HEK293 (cell line): ENCODE results near the gene SELENOW.

Source experiments
- CTCF ChIA-PET: fragments of 350-600 bp; formaldehyde crosslinking; extraction: SDS; loops from one replicate; lab custom pipeline; 2021; ENCODE audit warnings: antibody characterized with exemption; lab: Yijun Ruan, JAX
- POLR2A ChIA-PET: fragments of 300-600 bp; formaldehyde crosslinking; extraction: SDS; loops from one replicate; lab custom pipeline; 2020; ENCODE audit warnings: antibody characterized with exemption, inconsistent platforms; lab: Yijun Ruan, JAX
- H3K27ac ChIP-seq: fragments of 200-500 bp; sonication (Bioruptor generic); 2 replicates; pipeline ENCODE4 v1.5.1; 2014; ENCODE audit warnings: low read depth, low read length, control low read depth, inconsistent platforms; ENCODE audit errors: extremely low read depth
- H3K36me3 ChIP-seq, 2 experiments: fragments of 200-500 bp in 1 of 2; sonication (Bioruptor generic) in 1 of 2; 1 replicate in 1 of 2; 2 replicates in 1 of 2; pipeline ENCODE4 v1.5.1; 2014 to 2017; ENCODE audit warnings: inconsistent platforms in 2 of 2, low read length in 2 of 2; ENCODE audit not compliant: control insufficient read depth in 2 of 2, insufficient read depth in 1 of 2
- H3K4me1 ChIP-seq: fragments of 200-500 bp; sonication (Bioruptor generic); 2 replicates; pipeline ENCODE4 v1.5.1; 2014; ENCODE audit warnings: mild to moderate bottlenecking, low read length, inconsistent platforms; ENCODE audit not compliant: control insufficient read depth, insufficient read depth
- H3K4me3 ChIP-seq: 2 replicates; pipeline ENCODE4 v1.5.1; 2011; ENCODE audit warnings: low read depth, mild to moderate bottlenecking, control low read depth, low read length, moderate library complexity
- H3K9me3 ChIP-seq: fragments of 200-500 bp; sonication (Bioruptor generic); 2 replicates; pipeline ENCODE4 v1.5.1; 2014; ENCODE audit warnings: low read depth, low read length, inconsistent platforms; ENCODE audit not compliant: control insufficient read depth, insufficient read depth
- BCL11B ChIP-seq: fragments of 450-650 bp; formaldehyde crosslinking; IDR thresholded peaks from 2 replicates; pipeline ENCODE4 v1.5.1; 2016; ENCODE audit warnings: low read depth, missing biosample characterization, missing genetic modification characterization
- BCL6B ChIP-seq: fragments of 450-650 bp; formaldehyde crosslinking; IDR thresholded peaks from 2 replicates; pipeline ENCODE4 v1.5.1; 2017; ENCODE audit warnings: missing biosample characterization, missing genetic modification characterization
- GFI1B ChIP-seq: fragments of 450-650 bp; formaldehyde crosslinking; IDR thresholded peaks from 2 replicates; pipeline ENCODE4 v1.5.1; 2016; ENCODE audit warnings: missing biosample characterization, missing genetic modification characterization
- GLIS2 ChIP-seq: fragments of 450-650 bp; formaldehyde crosslinking; IDR thresholded peaks from 2 replicates; pipeline ENCODE4 v1.5.1; 2016; ENCODE audit warnings: missing biosample characterization, missing genetic modification characterization
- KLF16 ChIP-seq: fragments of 450-650 bp; formaldehyde crosslinking; IDR thresholded peaks from 2 replicates; pipeline ENCODE4 v1.5.1; 2017; ENCODE audit warnings: missing biosample characterization, missing genetic modification characterization
- KLF7 ChIP-seq: fragments of 450-650 bp; formaldehyde crosslinking; IDR thresholded peaks from 2 replicates; pipeline ENCODE4 v1.5.1; 2016; ENCODE audit warnings: missing biosample characterization, missing genetic modification characterization, borderline replicate concordance
- MEIS1 ChIP-seq: sonication (generic); formaldehyde crosslinking; IDR thresholded peaks from 2 replicates; pipeline ENCODE4 v1.8.1; 2022; ENCODE audit warnings: missing genetic modification reagents, mild to moderate bottlenecking, borderline replicate concordance
- OVOL3 ChIP-seq: fragments of 450-650 bp; formaldehyde crosslinking; IDR thresholded peaks from 2 replicates; pipeline ENCODE4 v1.5.1; 2016; ENCODE audit warnings: missing biosample characterization, missing genetic modification characterization
- SCRT2 ChIP-seq: fragments of 450-650 bp; formaldehyde crosslinking; IDR thresholded peaks from 2 replicates; pipeline ENCODE4 v1.5.1; 2016; ENCODE audit warnings: missing biosample characterization, missing genetic modification characterization
- ZBTB1 ChIP-seq: fragments of 450-650 bp; formaldehyde crosslinking; IDR thresholded peaks from 2 replicates; pipeline ENCODE4 v1.5.1; 2016; ENCODE audit warnings: missing biosample characterization, missing genetic modification characterization
- ZBTB7A ChIP-seq: fragments of 450-650 bp; formaldehyde crosslinking; IDR thresholded peaks from 2 replicates; pipeline ENCODE4 v1.5.1; 2016; ENCODE audit warnings: low read depth, missing biosample characterization, missing genetic modification characterization
- ZNF157 ChIP-seq: fragments of 450-650 bp; formaldehyde crosslinking; IDR thresholded peaks from 2 replicates; pipeline ENCODE4 v1.5.1; 2016; ENCODE audit warnings: missing biosample characterization, missing genetic modification characterization
- ZNF239 ChIP-seq: fragments of 450-650 bp; formaldehyde crosslinking; IDR thresholded peaks from 2 replicates; pipeline ENCODE4 v1.5.1; 2016; ENCODE audit warnings: missing biosample characterization, missing genetic modification characterization
- ZNF292 ChIP-seq: fragments of 450-650 bp; formaldehyde crosslinking; IDR thresholded peaks from 2 replicates; pipeline ENCODE4 v1.5.1; 2016; ENCODE audit warnings: low read depth, missing biosample characterization, missing genetic modification characterization, borderline replicate concordance
- ZNF354C ChIP-seq: fragments of 450-650 bp; formaldehyde crosslinking; IDR thresholded peaks from 2 replicates; pipeline ENCODE4 v1.5.1; 2016; ENCODE audit warnings: missing biosample characterization, missing genetic modification characterization, low read depth, borderline replicate concordance
- ZNF449 ChIP-seq: fragments of 450-650 bp; formaldehyde crosslinking; IDR thresholded peaks from 2 replicates; pipeline ENCODE4 v1.5.1; 2017; ENCODE audit warnings: missing biosample characterization, mild to moderate bottlenecking, missing genetic modification characterization, moderate library complexity
- ZNF501 ChIP-seq: fragments of 450-650 bp; formaldehyde crosslinking; IDR thresholded peaks from 2 replicates; pipeline ENCODE4 v1.5.1; 2016; ENCODE audit warnings: missing biosample characterization, missing genetic modification characterization
- ZNF510 ChIP-seq: fragments of 450-650 bp; formaldehyde crosslinking; IDR thresholded peaks from 2 replicates; pipeline ENCODE4 v1.5.1; 2018; ENCODE audit warnings: mild to moderate bottlenecking, missing genetic modification characterization, missing biosample characterization; ENCODE audit not compliant: insufficient replicate concordance
- ZNF621 ChIP-seq: fragments of 450-650 bp; formaldehyde crosslinking; IDR thresholded peaks from 2 replicates; pipeline ENCODE4 v1.5.1; 2017; ENCODE audit warnings: missing biosample characterization, missing genetic modification characterization
- ZNF623 ChIP-seq: fragments of 450-650 bp; formaldehyde crosslinking; IDR thresholded peaks from 2 replicates; pipeline ENCODE4 v1.5.1; 2016; ENCODE audit warnings: missing biosample characterization, missing genetic modification characterization
- ZNF629 ChIP-seq: fragments of 450-650 bp; formaldehyde crosslinking; IDR thresholded peaks from 2 replicates; pipeline ENCODE4 v1.5.1; 2017; ENCODE audit warnings: missing biosample characterization, missing genetic modification characterization
- ZNF791 ChIP-seq: fragments of 450-650 bp; formaldehyde crosslinking; IDR thresholded peaks from 2 replicates; pipeline ENCODE4 v1.5.1; 2016; ENCODE audit warnings: missing biosample characterization, missing genetic modification characterization
- TF ChIP-seq, protein P1 (sequence below): fragments of 450-650 bp; formaldehyde crosslinking; IDR thresholded peaks from 2 replicates; pipeline ENCODE4 v1.5.1; 2017; ENCODE audit warnings: missing biosample characterization, missing genetic modification characterization
- TF ChIP-seq, protein P2 (sequence below): IDR thresholded peaks from 2 replicates; pipeline ENCODE4 v1.6.1; 2011; ENCODE audit warnings: mild to moderate bottlenecking, low read depth, low read length, borderline replicate concordance

Gene SELENOW

GRCh38 chr19:47752440-47753211 is 25.9 kb upstream of the SELENOW start:
- CTCF ChIA-PET: interaction anchor here (1.1 to 1.6 kb wide), 5 partner anchors 13 to 45 kb away, joined by 3 to 5 read pairs (median 4); partner anchors contain the start of gene EHD2
- POLR2A ChIA-PET: interaction anchor here (0.6 to 1.1 kb wide), 2 partner anchors 12 to 25 kb away, joined by 3 to 11 read pairs; no protein-coding TSS in a partner anchor

GRCh38 chr19:47754206-47755064 is 24.1 kb upstream of the SELENOW start:
- Histone ChIP-seq H3K4me3 (no peak overlapping the region), H3K9me3 (no peaks in the 10 kb centered on the region), H3K27ac (no peak overlapping the region), H3K36me3 (peaks cover 51 to 93% of the 10 kb centered on the region in 2 experiments), H3K4me1 (no peaks in the 10 kb centered on the region)
- no peak for TF ChIP-seq ZBTB1 (tag by site-specific recombination)
- TF ChIP-seq, protein P1, sequence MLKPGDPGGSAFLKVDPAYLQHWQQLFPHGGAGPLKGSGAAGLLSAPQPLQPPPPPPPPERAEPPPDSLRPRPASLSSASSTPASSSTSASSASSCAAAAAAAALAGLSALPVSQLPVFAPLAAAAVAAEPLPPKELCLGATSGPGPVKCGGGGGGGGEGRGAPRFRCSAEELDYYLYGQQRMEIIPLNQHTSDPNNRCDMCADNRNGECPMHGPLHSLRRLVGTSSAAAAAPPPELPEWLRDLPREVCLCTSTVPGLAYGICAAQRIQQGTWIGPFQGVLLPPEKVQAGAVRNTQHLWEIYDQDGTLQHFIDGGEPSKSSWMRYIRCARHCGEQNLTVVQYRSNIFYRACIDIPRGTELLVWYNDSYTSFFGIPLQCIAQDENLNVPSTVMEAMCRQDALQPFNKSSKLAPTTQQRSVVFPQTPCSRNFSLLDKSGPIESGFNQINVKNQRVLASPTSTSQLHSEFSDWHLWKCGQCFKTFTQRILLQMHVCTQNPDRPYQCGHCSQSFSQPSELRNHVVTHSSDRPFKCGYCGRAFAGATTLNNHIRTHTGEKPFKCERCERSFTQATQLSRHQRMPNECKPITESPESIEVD (tag by site-specific recombination): no peak
- TF ChIP-seq OVOL3 (tag by site-specific recombination): no peak
- no peak for TF ChIP-seq ZNF623 (tag by site-specific recombination)
- no peak for TF ChIP-seq ZNF791 (tag by site-specific recombination)
- TF ChIP-seq ZNF292 (tag by site-specific recombination): no peak
- no peak for TF ChIP-seq KLF7 (tag by site-specific recombination)
- TF ChIP-seq ZNF449: no peak
- ChIA-PET CTCF (interaction anchor here (2.4 kb wide), 1 partner anchor 11 kb away, joined by 9 read pairs; no protein-coding TSS in a partner anchor), POLR2A (interaction anchor here (0.9 to 2.1 kb wide), 3 partner anchors 9 to 40 kb away, joined by 3 to 7 read pairs (median 6); partner anchors contain the start of gene NOP53)

More at GRCh38 chr19:47752440-47753211, 25.9 kb upstream of the SELENOW start:
- TF ChIP-seq BCL6B (tag by site-specific recombination) (no peak), ZNF239 (no peak), ZNF501 (tag by site-specific recombination) (no peak), ZNF354C (tag by site-specific recombination) (no peak), ZNF629 (tag by site-specific recombination) (no peak), KLF16 (tag by site-specific recombination) (no peak), ZNF510 (tag by site-specific recombination) (no peak), ZNF621 (tag by site-specific recombination) (no peak), BCL11B (no peak), SCRT2 (tag by site-specific recombination) (no peak), ZBTB7A (tag by site-specific recombination) (no peak), ZNF157 (tag by site-specific recombination) (no peak), GFI1B (no peak), GLIS2 (no peak), MEIS1 (CRISPR knock-in tag) (no peak), KLF7 (tag by site-specific recombination) (no peak)
- TF ChIP-seq, protein P2, sequence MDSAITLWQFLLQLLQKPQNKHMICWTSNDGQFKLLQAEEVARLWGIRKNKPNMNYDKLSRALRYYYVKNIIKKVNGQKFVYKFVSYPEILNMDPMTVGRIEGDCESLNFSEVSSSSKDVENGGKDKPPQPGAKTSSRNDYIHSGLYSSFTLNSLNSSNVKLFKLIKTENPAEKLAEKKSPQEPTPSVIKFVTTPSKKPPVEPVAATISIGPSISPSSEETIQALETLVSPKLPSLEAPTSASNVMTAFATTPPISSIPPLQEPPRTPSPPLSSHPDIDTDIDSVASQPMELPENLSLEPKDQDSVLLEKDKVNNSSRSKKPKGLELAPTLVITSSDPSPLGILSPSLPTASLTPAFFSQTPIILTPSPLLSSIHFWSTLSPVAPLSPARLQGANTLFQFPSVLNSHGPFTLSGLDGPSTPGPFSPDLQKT: no peak
- Histone ChIP-seq H3K9me3 (no peaks in the 10 kb centered on the region), H3K27ac (no peak overlapping the region), H3K4me1 (no peaks in the 10 kb centered on the region), H3K36me3 (peaks cover 62 to 94% of the 10 kb centered on the region in 2 experiments), H3K4me3 (no peak overlapping the region)
